GM21390 (cell line): ENCODE data around the gene ZKSCAN5.
"Not testable (repeated sequence)": the region's sequence is repeated elsewhere in the genome, so short reads cannot be mapped to it uniquely, and the experiment has no call there.

Experiments
- ATAC-seq: cut with Tn5 transposase; IDR thresholded peaks from one replicate; pipeline ENCODE4 v1.9.1; 2021; ENCODE audit not compliant: unreplicated experiment

ZKSCAN5 gene

DNA sequence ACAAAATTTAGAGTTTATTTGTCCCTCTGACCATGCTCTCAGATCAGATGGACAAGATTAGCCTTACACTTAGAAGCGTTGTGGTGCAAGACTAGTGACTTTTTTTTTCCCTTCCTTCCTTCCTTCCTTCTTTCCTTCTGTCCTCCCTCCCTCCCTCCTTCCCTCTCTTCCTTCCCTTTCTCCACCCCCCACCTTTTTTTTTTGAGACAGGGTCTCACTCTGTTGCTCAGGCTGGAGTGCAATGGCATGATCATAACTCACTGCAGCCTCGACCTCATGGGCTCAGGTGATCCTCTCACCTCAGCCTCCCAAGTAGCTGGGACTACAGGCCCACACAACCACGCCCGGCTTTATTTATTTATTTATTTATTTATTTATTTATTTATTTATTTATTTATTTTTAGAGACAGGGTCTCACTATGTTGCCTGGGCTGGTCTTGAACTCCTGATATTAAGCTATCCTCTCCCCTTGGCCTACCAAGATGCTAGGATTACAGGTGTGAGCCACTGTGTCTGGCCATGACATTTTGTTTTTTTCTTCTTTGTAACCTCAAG lies 76.4 kb downstream of the ZKSCAN5 start:
- ATAC-seq: not testable (repeated sequence)
